ENCODE measurements around the gene PLEKHG4.

- TF ChIP-seq POLR2A (IDR thresholded peaks at IDR 0.05) (no peak), CTCF (IDR thresholded peaks at IDR 0.05) (no peak), POLR2AphosphoS5 (IDR thresholded peaks at IDR 0.05) (no peak)
These were observed 26.5 kb upstream of the PLEKHG4 start for GRCh38 chr16:67252609-67253497.
